NCI-H226 (cell line): ENCODE results near the gene OPN1MW2.
"Not testable (repeated sequence)": the region's sequence is repeated elsewhere in the genome, so short reads cannot be mapped to it uniquely, and the experiment has no call there.

Experiments
- DNase-seq: peaks from one replicate; pipeline ENCODE4 v3.0.0-alpha.2; 2015

OPN1MW2 gene

DNA sequence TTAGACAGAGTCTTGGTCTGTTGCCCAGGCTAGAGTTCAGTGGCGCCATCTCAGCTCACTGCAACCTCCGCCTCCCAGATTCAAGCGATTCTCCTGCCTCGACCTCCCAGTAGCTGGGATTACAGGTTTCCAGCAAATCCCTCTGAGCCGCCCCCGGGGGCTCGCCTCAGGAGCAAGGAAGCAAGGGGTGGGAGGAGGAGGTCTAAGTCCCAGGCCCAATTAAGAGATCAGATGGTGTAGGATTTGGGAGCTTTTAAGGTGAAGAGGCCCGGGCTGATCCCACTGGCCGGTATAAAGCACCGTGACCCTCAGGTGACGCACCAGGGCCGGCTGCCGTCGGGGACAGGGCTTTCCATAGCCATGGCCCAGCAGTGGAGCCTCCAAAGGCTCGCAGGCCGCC, at the start of gene OPN1MW2:
Gene OPN1MW2, plus strand, starts transcription at position 301 of the 400 bp plus-strand sequence. Its CDS starts 60 bp downstream, at position 361.
- not testable (repeated sequence) for DNase-seq

DNA sequence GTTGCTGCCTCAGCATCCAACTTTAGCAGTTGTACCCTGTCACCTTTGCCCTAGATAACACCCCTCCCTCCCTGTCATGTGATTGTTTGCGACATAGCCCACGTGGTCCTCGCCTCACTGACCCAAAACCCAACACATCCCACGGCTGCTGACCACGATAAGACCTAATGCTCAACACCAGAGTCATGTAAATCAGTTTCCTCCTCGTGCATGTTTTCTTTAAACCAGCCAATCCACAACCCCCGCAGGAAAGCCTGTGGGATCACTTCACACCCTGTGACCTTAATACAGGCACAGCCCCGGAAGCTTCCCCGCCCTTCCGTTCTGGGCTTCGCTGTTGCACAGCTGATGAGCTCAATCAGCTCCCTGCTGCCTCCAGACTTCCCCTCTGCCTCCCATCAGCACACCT, 47.0 kb upstream of the OPN1MW2 start:
- not testable (repeated sequence) for DNase-seq

DNA sequence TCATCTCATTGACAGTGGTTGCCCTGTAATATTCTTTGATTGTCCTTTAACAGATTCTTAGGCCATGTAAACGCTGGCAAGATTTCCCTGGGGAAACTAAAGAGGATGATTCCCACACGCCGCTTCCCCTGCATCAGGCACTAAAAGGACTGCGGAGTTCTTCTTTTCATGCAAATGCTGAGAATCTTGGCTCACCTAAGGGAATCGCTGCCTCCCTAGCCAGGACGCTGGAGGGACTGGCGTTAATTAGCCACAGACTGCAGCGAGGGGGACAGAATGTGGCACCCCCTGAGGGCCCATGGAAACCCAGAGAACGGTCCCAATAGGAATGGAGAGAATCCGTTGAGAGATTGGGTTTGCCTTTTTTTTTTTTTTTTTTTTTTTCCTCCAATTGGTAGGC, 45.2 kb upstream of the OPN1MW2 start:
- DNase-seq = not testable (repeated sequence)

DNA sequence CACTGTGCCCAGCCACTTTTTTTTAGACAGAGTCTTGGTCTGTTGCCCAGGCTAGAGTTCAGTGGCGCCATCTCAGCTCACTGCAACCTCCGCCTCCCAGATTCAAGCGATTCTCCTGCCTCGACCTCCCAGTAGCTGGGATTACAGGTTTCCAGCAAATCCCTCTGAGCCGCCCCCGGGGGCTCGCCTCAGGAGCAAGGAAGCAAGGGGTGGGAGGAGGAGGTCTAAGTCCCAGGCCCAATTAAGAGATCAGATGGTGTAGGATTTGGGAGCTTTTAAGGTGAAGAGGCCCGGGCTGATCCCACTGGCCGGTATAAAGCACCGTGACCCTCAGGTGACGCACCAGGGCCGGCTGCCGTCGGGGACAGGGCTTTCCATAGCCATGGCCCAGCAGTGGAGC, 37.3 kb upstream of the OPN1MW2 start, which contains the start of gene OPN1MW:
Gene OPN1MW, plus strand, starts transcription at position 301 of the 400 bp plus-strand sequence. Its CDS starts 82 bp downstream, at position 383.
- DNase-seq = not testable (repeated sequence)

DNA sequence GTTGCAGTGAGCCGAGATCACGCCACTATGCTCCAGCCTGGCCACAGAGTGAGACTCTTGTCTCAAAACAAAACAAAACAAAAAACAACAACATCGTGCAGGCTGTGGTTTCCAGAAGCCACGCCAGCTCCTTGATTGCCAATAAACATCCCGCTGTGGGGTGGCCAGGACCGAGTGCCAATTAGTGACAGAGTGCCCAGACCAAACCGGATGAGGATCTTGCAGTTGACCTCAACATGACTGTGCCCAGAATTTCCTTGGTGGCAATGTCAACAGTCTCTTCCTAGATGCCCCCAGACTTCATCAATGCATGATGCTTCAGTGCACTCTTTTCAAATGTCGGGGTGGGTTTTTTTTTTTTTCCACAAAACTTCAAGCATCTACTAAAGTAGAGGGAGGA, 35.8 kb upstream of the OPN1MW2 start:
- not testable (repeated sequence) for DNase-seq

DNA sequence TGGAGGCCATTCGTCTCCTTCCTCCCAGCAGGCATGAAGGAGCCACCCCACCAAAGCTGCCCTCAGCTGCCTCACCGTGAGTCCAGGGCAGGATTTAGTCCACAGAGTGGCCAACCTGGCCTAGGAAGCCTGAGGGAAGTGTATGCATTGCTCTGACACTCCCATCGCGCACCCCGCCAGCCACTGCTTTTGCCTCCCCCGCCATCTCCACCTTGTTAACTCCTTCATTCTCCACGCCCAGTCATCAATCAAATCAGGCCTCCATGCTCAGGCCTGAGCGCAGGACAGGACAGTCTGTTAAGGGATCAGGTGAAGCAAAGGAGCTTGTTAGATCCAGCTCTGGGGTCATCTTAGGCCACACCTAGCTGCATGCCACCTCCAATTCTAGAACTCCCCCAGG, 26.7 kb upstream of the OPN1MW2 start:
- DNase-seq = not testable (repeated sequence)

DNA sequence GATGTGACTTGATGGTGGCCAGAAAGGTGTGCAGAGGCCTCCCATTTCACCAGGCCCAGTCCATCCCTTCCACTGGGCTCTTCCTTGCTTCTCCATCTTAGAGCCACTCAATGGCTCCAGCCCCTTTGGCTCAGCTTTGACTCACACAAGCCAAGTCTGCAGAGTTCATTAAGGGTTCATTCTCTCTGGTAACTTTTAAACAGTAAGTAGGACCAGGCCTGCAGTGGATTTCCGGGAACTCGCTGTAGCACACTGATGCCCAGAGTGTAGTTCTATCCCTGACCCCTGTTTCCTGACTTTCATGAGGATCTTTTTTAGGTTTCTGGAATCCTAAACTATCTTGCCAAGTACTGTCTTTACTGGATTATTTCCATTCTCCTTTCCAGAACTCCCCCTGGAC, 25.2 kb upstream of the OPN1MW2 start:
- not testable (repeated sequence) for DNase-seq

DNA sequence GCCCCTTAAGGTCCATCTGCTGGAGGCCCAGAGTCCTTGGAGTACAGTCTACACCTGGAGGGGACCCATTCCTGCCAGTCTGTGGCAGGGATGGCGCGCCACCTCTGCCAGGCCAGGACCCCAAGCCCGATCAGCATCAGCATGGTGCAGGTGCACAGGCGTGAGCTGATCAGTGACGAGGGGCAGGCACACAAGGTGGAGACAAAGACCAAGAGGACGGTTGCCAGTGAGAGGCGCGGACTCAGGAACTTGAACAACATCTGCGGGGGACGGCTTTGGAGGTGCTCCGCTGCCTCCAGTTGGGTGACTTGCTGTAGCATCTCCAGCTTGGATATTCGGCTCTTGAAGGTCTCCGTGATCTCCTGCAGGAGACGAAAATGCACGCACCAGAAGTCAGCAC, 23.1 kb upstream of the OPN1MW2 start:
- not testable (repeated sequence) for DNase-seq

DNA sequence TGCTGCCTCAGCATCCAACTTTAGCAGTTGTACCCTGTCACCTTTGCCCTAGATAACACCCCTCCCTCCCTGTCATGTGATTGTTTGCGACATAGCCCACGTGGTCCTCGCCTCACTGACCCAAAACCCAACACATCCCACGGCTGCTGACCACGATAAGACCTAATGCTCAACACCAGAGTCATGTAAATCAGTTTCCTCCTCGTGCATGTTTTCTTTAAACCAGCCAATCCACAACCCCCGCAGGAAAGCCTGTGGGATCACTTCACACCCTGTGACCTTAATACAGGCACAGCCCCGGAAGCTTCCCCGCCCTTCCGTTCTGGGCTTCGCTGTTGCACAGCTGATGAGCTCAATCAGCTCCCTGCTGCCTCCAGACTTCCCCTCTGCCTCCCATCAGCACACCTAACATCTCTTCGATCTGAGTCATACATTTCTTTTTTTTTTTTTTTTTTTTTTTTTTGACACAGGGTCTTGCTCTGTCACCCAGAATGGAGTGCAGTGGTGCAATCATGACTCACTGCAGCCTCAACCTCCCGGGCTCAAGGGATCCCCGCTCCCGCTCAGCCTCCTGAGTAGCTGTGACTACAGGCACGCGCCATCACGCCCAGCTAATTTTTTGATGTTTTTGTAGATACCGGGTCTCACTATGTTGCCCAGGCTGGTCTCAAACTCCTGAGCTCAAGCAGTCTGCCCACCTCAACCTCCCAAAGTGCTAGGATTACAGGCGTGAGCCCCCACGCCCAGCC, 9.7 kb upstream of the OPN1MW2 start:
- not testable (repeated sequence) for DNase-seq

DNA sequence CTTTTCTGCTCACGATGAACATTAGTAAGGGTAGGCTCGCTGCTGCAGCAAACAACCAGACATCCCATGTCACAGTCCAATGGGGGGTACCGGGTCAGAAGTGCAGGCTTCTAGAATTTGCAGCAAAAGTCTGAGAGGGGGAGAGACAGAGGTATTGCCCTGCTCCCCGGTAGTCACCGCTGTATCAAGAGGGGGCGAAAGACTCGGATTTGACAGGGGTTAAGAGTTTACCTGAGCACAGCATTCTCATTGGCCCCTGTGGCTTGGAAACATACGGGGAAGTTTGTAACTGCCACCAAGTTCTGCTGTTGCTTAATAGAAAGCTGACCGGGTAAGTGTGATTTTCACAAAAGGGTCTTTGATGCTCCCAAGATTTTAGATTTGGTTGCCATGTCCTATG, 8.5 kb upstream of the OPN1MW2 start:
- DNase-seq = not testable (repeated sequence)

DNA sequence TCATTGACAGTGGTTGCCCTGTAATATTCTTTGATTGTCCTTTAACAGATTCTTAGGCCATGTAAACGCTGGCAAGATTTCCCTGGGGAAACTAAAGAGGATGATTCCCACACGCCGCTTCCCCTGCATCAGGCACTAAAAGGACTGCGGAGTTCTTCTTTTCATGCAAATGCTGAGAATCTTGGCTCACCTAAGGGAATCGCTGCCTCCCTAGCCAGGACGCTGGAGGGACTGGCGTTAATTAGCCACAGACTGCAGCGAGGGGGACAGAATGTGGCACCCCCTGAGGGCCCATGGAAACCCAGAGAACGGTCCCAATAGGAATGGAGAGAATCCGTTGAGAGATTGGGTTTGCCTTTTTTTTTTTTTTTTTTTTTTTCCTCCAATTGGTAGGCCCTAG, 8.1 kb upstream of the OPN1MW2 start:
- DNase-seq = not testable (repeated sequence)

DNA sequence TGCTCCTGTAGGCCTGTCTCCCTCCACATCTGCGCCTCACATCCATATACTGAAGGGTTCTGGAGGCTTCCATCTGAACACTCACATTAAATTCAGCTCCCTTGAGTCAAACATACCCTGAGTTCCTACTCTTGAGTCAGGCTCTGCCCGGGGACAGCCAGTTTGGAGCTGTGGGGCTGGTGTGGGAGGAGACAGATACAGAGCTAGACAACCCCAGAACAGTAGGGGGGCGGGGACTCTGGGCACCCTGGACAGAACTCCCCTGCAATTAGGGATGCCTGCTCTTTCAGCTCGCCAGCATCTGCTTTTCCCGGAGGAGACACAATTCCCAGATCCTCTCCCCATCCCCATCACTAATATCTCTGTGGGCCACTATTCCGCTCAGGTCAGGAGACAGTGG, 5.7 kb downstream of the OPN1MW2 start:
- not testable (repeated sequence) for DNase-seq

DNA sequence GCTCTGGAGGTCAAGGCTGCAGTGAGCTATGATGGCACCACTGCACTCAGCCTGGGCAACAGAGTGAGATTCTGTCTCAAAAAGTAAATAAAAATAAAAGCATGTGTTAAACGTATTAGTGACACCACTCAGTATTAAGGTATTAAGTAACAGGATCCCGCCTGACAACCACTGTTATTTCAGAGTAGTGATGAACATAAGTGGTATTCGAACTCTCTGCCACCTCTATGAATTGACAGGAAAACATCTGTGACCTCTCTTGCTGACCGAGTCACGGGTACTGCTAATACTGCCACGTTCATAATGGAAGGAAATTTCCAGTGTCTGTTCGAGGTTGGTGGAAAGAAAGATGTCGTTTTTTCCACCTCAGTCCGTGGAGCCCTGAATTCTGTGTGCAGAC, 7.2 kb downstream of the OPN1MW2 start:
- not testable (repeated sequence) for DNase-seq

DNA sequence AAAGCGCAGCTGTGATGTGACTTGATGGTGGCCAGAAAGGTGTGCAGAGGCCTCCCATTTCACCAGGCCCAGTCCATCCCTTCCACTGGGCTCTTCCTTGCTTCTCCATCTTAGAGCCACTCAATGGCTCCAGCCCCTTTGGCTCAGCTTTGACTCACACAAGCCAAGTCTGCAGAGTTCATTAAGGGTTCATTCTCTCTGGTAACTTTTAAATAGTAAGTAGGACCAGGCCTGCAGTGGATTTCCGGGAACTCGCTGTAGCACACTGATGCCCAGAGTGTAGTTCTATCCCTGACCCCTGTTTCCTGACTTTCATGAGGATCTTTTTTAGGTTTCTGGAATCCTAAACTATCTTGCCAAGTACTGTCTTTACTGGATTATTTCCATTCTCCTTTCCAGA, 11.9 kb downstream of the OPN1MW2 start:
- not testable (repeated sequence) for DNase-seq

DNA sequence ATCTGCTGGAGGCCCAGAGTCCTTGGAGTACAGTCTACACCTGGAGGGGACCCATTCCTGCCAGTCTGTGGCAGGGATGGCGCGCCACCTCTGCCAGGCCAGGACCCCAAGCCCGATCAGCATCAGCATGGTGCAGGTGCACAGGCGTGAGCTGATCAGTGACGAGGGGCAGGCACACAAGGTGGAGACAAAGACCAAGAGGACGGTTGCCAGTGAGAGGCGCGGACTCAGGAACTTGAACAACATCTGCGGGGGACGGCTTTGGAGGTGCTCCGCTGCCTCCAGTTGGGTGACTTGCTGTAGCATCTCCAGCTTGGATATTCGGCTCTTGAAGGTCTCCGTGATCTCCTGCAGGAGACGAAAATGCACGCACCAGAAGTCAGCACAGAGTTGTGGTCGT, 14.1 kb downstream of the OPN1MW2 start:
- not testable (repeated sequence) for DNase-seq

DNA sequence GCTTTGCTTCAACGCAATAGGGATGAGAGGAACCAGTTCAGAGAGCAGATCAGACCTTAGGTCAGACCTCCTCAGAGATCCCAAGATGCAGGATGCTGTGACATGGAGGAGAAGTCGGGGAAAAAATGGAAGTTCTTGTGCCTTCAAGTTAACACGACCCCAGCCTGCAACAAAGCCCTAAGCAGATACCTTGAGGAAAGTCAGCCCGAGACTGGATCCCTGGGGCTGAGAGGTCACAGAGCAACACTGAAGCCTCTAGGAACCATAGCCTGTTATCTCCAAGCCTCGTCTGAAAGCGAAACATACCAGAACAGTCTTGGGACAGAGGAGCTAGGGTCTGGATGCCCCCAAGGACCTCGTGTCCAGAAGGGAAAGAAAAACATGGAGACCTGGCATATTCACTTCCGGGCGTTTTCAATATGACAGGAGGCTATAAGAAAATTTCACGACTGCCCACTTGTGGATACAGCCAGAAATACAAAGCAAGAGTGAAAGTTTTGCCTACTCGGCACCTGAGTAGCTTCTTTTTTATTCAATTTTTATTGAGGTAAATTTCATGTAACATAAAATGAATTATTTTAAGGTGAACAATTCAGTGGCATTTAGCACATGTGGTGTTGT, 19.5 kb downstream of the OPN1MW2 start:
- DNase-seq = not testable (repeated sequence)

DNA sequence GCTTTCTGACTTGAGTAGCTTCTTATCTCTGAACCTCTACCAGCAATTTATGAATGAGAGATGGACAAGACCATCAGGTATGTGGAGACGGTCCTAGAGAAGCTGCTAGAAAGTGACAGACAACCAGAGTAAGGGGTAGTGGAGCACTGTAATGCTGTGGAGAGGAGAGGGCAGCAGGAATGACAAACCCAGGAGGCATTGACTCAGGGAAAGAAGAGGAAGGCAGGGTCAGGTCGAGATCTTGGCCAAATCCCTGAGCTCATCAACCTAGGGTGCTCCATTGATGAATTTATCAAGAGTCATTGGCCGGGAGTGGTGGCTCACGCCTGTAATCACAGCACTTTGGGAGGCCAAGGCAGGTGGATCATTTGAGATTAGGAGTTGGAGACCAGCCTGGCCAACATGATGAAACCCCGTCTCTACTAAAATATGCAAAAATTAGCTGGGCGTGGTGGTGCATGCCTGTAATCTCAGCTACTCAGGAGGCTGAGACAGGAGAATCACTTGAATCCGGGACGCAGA, 20.5 kb downstream of the OPN1MW2 start:
- DNase-seq = not testable (repeated sequence)

DNA sequence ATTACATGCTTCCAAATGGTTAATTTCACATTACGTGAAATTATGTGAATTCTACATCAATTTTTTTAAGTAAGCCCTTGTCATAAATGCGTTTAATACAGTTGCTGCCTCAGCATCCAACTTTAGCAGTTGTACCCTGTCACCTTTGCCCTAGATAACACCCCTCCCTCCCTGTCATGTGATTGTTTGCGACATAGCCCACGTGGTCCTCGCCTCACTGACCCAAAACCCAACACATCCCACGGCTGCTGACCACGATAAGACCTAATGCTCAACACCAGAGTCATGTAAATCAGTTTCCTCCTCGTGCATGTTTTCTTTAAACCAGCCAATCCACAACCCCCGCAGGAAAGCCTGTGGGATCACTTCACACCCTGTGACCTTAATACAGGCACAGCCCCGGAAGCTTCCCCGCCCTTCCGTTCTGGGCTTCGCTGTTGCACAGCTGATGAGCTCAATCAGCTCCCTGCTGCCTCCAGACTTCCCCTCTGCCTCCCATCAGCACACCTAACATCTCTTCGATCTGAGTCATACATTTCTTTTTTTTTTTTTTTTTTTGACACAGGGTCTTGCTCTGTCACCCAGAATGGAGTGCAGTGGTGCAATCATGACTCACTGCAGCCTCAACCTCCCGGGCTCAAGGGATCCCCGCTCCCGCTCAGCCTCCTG, 28.0 kb downstream of the OPN1MW2 start:
- not testable (repeated sequence) for DNase-seq

DNA sequence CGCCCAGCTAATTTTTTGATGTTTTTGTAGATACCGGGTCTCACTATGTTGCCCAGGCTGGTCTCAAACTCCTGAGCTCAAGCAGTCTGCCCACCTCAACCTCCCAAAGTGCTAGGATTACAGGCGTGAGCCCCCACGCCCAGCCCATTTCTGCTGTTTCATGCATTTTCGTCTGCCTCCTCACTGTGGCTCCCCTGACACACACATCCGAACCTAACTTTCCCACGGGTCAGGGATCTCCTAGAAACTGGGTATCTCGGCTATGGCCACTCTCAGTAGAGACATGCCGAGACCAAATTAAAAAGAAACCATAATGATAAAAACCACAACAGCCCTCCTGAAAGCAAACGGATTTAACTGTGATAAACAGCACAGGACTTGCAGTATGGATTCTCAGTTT, 28.5 kb downstream of the OPN1MW2 start:
- not testable (repeated sequence) for DNase-seq

DNA sequence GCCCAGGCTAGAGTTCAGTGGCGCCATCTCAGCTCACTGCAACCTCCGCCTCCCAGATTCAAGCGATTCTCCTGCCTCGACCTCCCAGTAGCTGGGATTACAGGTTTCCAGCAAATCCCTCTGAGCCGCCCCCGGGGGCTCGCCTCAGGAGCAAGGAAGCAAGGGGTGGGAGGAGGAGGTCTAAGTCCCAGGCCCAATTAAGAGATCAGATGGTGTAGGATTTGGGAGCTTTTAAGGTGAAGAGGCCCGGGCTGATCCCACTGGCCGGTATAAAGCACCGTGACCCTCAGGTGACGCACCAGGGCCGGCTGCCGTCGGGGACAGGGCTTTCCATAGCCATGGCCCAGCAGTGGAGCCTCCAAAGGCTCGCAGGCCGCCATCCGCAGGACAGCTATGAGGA, 37.7 kb downstream of the OPN1MW2 start, which contains the start of gene OPN1MW3:
Gene OPN1MW3, plus strand, starts transcription at position 301 of the 400 bp plus-strand sequence. Its CDS starts 38 bp downstream, at position 339.
- DNase-seq = not testable (repeated sequence)

DNA sequence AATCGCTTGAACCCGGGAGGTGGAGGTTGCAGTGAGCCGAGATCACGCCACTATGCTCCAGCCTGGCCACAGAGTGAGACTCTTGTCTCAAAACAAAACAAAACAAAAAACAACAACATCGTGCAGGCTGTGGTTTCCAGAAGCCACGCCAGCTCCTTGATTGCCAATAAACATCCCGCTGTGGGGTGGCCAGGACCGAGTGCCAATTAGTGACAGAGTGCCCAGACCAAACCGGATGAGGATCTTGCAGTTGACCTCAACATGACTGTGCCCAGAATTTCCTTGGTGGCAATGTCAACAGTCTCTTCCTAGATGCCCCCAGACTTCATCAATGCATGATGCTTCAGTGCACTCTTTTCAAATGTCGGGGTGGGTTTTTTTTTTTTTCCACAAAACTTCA, 39.2 kb downstream of the OPN1MW2 start:
- not testable (repeated sequence) for DNase-seq

DNA sequence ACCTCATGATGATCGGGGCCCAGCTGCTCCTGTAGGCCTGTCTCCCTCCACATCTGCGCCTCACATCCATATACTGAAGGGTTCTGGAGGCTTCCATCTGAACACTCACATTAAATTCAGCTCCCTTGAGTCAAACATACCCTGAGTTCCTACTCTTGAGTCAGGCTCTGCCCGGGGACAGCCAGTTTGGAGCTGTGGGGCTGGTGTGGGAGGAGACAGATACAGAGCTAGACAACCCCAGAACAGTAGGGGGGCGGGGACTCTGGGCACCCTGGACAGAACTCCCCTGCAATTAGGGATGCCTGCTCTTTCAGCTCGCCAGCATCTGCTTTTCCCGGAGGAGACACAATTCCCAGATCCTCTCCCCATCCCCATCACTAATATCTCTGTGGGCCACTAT, 43.5 kb downstream of the OPN1MW2 start:
- DNase-seq = not testable (repeated sequence)

DNA sequence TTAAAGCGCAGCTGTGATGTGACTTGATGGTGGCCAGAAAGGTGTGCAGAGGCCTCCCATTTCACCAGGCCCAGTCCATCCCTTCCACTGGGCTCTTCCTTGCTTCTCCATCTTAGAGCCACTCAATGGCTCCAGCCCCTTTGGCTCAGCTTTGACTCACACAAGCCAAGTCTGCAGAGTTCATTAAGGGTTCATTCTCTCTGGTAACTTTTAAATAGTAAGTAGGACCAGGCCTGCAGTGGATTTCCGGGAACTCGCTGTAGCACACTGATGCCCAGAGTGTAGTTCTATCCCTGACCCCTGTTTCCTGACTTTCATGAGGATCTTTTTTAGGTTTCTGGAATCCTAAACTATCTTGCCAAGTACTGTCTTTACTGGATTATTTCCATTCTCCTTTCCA, 49.7 kb downstream of the OPN1MW2 start:
- DNase-seq = not testable (repeated sequence)
